Esophagus muscularis mucosa (tissue), 4 donors: ENCODE data around the gene CALHM3. TPM values are rescaled to one million over a fixed set of nuclear protein-coding genes. Genes with fewer than 3 reads are reported as not detected.
"Not testable (repeated sequence)": the region's sequence is repeated elsewhere in the genome, so short reads cannot be mapped to it uniquely, and the experiment has no call there.

ENCODE experiments used
- DNase-seq: peaks from one replicate; pipeline ENCODE4 v3.0.0-alpha.2; 2017; ENCODE audit errors: extremely low spot score
- H3K27ac ChIP-seq, 4 donors: fragments of 200-600 bp; sonication (generic); replicated peaks in 1 of 4; 1 replicate in 3 of 4; 2 replicates in 1 of 4; pipeline ENCODE4 v1.5.1; 2016 to 2019; ENCODE audit warnings: mild to moderate bottlenecking in 1 of 4
- H3K27me3 ChIP-seq, 4 donors: fragments of 200-600 bp; sonication (generic); one replicate each; pipeline versions ENCODE4 v1.5.1 to v1.6.0; 2016 to 2019
- H3K36me3 ChIP-seq, 4 donors: fragments of 200-600 bp; sonication (generic); one replicate each; pipeline ENCODE4 v1.5.1; 2016 to 2019
- H3K4me1 ChIP-seq, 4 donors: fragments of 200-600 bp; sonication (generic); one replicate each; pipeline ENCODE4 v1.5.1; 2016 to 2019
- H3K4me3 ChIP-seq, 4 donors: fragments of 200-600 bp; sonication (generic); 1 replicate in 2 of 4; 2 replicates in 2 of 4; pipeline ENCODE4 v1.5.1; 2016 to 2019; ENCODE audit warnings: mild to moderate bottlenecking in 4 of 4, moderate library complexity in 1 of 4
- H3K9me3 ChIP-seq, 4 donors: fragments of 200-600 bp; sonication (generic); 1 replicate in 3 of 4; 2 replicates in 1 of 4; pipeline ENCODE4 v1.5.1; 2016 to 2019
- EP300 ChIP-seq: sonication (generic); formaldehyde crosslinking; IDR thresholded peaks from one replicate; pipeline ENCODE4 v1.6.1; 2017; ENCODE audit warnings: antibody characterized with exemption
- POLR2A ChIP-seq: fragments of 450-650 bp; IDR thresholded peaks from one replicate; pipeline ENCODE4 v1.6.1; 2017; ENCODE audit warnings: antibody characterized with exemption, moderate library complexity, mild to moderate bottlenecking, low read depth
- POLR2AphosphoS5 ChIP-seq, 2 donors: sonication (generic); formaldehyde crosslinking; IDR thresholded peaks; one replicate each; pipeline ENCODE4 v1.6.1; 2017; ENCODE audit warnings: antibody characterized with exemption in 2 of 2
- WGBS: methylation state at CpG from one replicate; pipeline ENCODE4 v1.1.5; 2018; 5-methylcytosine and 5-hydroxymethylcytosine counted together
- intact Hi-C: fragments of 100-400 bp; cut with DNase I; formaldehyde crosslinking; loops from one replicate; pipeline ENCODE4 v1.15.1; 2023
- total RNA-seq, 4 donors: library from RNA; depleted of rRNA; stranded (reverse); fragments of >200 nt; gene quantifications; one replicate each; pipeline versions ENCODE4 v1.1.0 to v1.2.1, GENCODE V29; 2016
- TF ChIP-seq, protein P1 (sequence below), 3 experiments: fragments of 200-600 bp in 2 of 3; fragments of 450-650 bp in 1 of 3; sonication (generic) in 2 of 3; IDR thresholded peaks; one replicate each; pipeline ENCODE4 v1.5.1; 2017 to 2019; ENCODE audit warnings: antibody characterized with exemption in 3 of 3, mild to moderate bottlenecking in 2 of 3, moderate library complexity in 1 of 3

The CALHM3 gene
- total RNA-seq, 4 donors from 2014 or later = not detected

DNA sequence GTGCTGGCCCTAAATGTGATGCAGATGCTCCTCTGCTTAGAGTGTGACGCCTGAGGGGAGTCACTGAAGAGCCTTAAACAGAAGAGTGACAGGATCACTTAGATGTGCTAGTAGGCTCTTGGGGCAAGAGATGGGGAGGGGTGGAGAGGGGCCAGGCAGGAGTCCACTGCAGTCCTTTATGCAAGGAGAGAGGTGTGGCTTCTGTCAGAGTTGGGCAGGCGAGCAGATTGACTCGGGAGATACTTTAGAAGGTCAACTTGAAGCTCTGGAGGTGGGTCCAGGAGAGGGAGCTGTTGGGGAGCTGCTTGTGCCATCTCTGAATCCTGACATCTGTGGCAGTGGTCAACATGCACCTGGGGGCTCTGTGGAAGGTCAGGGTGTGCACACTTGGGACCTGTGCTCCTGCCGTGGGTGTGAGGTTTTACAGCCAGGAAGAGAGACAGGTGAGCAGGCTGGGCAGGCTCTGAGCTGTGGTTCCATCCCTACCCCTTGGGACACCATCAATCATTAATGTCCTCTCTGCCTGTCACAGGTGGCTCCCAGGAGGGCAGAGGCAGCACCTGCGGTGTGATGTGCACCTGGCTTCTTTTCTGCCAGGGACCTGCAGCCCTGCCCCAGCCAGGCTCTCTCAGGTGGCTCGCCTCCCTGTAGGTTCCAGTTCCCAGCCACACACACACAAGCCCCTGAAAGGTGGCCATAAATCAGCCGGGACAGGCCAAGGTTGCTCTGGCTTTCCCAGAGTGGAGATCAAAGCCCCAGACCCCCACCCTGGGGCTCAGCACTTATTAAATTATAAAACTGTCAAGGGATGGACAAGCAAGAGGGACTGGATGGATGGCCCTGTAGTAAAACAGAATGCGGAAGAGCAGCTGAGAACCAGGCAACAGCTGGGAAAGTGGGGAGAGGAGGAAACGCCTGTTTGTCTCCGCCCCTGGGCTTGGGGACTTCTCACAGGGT, 28.5 kb upstream of the CALHM3 start:
- TF ChIP-seq POLR2AphosphoS5 (IDR thresholded peaks at IDR 0.05) (no peak), EP300 (no peak), POLR2A (no peak)
- TF ChIP-seq, protein P1, sequence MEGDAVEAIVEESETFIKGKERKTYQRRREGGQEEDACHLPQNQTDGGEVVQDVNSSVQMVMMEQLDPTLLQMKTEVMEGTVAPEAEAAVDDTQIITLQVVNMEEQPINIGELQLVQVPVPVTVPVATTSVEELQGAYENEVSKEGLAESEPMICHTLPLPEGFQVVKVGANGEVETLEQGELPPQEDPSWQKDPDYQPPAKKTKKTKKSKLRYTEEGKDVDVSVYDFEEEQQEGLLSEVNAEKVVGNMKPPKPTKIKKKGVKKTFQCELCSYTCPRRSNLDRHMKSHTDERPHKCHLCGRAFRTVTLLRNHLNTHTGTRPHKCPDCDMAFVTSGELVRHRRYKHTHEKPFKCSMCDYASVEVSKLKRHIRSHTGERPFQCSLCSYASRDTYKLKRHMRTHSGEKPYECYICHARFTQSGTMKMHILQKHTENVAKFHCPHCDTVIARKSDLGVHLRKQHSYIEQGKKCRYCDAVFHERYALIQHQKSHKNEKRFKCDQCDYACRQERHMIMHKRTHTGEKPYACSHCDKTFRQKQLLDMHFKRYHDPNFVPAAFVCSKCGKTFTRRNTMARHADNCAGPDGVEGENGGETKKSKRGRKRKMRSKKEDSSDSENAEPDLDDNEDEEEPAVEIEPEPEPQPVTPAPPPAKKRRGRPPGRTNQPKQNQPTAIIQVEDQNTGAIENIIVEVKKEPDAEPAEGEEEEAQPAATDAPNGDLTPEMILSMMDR (IDR thresholded peaks at IDR 0.05) = no peak
- intact Hi-C loops = no loop called here
- H3K4me1 ChIP-seq = peaks cover 2 to 14% (median 11%) of the 10 kb centered on the region in 4 donors
- H3K27ac ChIP-seq = no peak overlapping the region
- H3K4me3 ChIP-seq = no peak overlapping the region
- H3K9me3 ChIP-seq = no peaks in the 10 kb centered on the region
- DNase-seq = no peak
- H3K36me3 ChIP-seq = no peaks in the 10 kb centered on the region
- WGBS = 82% methylated on average over 10 of the region's 10 CpGs
- H3K27me3 ChIP-seq = no peaks in the 10 kb centered on the region

DNA sequence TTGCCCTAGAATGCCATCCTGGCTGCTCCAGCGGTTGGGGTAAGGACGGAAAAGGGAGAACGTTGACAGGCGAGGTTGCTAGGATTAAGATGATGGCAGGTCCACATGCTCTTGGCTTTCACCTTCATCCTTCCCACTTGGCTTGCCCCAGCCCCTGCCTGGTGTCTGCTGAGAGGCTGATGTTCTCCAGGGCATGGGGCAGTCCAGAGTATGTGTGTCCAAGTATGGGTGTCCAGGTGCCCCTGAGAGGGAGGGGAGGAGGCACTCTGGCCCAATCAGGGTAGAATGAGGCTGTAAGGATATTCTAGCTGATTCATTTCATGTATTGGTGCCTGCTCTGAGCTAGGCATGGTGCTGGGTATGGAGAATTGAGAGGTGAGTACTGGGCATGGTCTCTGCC, 27.0 kb upstream of the CALHM3 start:
- Histone ChIP-seq H3K27me3 (no peaks in the 10 kb centered on the region), H3K27ac (no peak overlapping the region), H3K36me3 (no peaks in the 10 kb centered on the region), H3K9me3 (no peaks in the 10 kb centered on the region), H3K4me1 (peaks cover 0 to 10% (median 8%) of the 10 kb centered on the region in 4 donors), H3K4me3 (no peak overlapping the region)
- intact Hi-C loops = no loop called here
- WGBS = 98% methylated on average over 4 of the region's 4 CpGs
- DNase-seq = no peak
- TF ChIP-seq, protein P1 (IDR thresholded peaks at IDR 0.05) = no peak
- no peak for TF ChIP-seq EP300

DNA sequence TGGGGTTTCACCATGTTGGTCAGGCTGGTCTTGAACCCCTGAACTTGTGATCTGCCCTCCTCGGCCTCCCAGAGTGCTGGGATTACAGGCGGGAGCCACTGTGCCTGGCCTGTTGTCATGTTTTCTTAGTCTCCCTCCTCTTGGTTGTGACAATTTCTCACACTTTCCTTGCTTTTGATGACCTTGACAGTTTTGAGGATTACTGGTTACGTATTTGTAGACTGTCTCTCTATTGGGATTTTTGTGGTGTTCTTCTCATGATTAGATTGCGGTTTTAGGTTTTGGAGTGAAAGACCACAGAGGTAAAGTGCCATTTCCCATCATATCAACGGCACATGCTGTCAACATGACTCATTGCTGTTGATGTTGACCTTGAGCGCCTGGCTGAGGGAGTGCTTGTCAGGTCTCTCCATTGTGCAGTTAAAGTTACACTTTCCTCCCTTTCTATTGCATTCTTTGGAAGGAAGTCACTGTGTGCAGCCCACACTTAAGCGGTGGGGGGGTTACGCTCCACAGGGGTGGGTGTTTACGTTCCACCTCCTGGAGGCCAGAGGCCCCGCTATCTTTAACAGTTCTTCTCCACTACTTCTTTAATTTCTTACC, 25.2 kb upstream of the CALHM3 start:
- WGBS = 57% methylated on average over 10 of the region's 10 CpGs
- peaks cover 0 to 6% (median 0%) of the 10 kb centered on the region in 4 donors for H3K27me3 ChIP-seq
- H3K9me3 ChIP-seq = no peaks in the 10 kb centered on the region
- H3K36me3 ChIP-seq = no peaks in the 10 kb centered on the region
- H3K4me1 ChIP-seq = peaks cover 0 to 10% (median 8%) of the 10 kb centered on the region in 4 donors
- H3K27ac ChIP-seq = no peak overlapping the region
- intact Hi-C loops = no loop called here
- DNase-seq = no peak
- H3K4me3 ChIP-seq = no peak overlapping the region
- no peak for TF ChIP-seq POLR2A

DNA sequence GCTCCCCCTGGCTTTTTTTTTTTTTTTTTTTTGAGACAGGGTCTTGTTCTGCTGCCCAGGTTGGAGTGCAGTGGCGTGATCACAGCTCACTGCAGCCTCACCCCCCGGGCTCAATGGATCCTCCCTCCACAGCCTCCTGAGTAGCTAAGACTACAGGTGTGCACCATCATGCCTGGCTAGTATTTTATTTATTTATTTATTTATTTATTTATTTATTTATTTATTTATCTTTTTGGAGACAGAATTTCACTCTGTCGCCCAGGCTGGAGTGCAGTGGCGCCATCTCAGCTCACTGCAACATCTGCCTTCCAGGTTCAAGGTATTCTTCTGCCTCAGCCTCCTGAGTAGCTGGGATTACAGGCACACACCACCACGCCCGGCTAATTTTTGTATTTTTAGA, 24.7 kb upstream of the CALHM3 start:
- H3K4me1 ChIP-seq, H3K36me3 ChIP-seq, H3K4me3 ChIP-seq, H3K27me3 ChIP-seq, intact Hi-C loops, H3K9me3 ChIP-seq, DNase-seq, H3K27ac ChIP-seq: not testable (repeated sequence)
- 93% methylated on average over 6 of the region's 6 CpGs for WGBS

DNA sequence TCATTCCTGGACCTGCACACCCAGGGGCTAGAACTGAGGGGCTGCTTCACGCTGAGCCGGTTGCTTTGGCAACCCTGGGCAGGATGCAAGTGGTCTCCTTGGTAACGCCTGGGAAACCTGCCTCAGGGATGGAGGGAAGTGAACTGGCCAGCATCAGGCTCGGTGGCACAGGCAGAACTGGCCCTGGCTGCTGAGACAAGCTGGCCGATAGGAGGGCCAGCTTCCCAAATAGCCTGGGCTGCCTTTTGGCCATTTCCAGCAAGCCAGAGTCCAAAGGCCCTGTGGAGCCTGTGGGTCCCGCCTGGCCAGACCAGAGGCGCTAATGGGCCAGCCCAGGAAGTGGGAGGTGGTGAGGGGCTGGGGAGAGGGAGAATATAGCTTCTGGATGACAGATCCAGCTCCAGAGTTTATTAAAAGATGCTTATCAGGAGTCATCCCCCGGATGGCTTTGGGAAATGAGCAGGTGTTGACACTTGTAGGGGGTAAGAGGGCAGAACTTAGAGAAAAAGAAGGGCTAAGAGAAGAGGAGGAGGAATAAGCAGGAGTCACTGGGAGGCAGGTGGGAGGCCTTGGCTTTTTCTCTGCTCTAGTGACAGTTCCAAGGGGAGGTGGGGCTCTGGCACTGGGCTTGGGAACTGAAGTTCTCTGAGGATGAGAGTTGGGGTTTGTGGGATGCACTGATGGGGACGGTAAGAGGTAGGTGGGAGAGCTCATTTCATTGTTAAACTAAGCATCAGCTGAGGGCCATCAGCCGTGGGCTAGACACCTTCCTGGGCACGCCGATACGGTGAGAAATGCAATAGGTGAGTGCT, 24.0 kb upstream of the CALHM3 start:
- intact Hi-C loops = no loop called here
- TF ChIP-seq, protein P1 (IDR thresholded peaks at IDR 0.05) = no peak
- H3K9me3 ChIP-seq = no peaks in the 10 kb centered on the region
- peaks cover 0 to 12% (median 0%) of the 10 kb centered on the region in 4 donors for H3K27me3 ChIP-seq
- peaks cover 0 to 10% (median 8%) of the 10 kb centered on the region in 4 donors for H3K4me1 ChIP-seq
- H3K4me3 ChIP-seq = no peak overlapping the region
- no peak overlapping the region for H3K27ac ChIP-seq
- H3K36me3 ChIP-seq = no peaks in the 10 kb centered on the region
- 82% methylated on average over 11 of the region's 13 CpGs for WGBS
- no peak for DNase-seq
